ENCODE data around the gene COL25A1.
"Not testable (repeated sequence)": the region's sequence is repeated elsewhere in the genome, so short reads cannot be mapped to it uniquely, and the experiment has no call there.

The COL25A1 gene

GRCh38 chr4:109003964-109004363 is 298.5 kb downstream of the COL25A1 start:
- DNase-seq = no peak

- no peak for DNase-seq
Observed at GRCh38 chr4:108991551-108992328, 310.7 kb downstream of the COL25A1 start.

GRCh38 chr4:108988464-108989195 is 313.8 kb downstream of the COL25A1 start:
- DNase-seq = no peak

GRCh38 chr4:108984495-108984894 is 318.0 kb downstream of the COL25A1 start:
- DNase-seq = not testable (repeated sequence)

GRCh38 chr4:108982402-108983185 is 319.9 kb downstream of the COL25A1 start:
- DNase-seq = no peak

GRCh38 chr4:108980455-108981239 is 321.8 kb downstream of the COL25A1 start:
- DNase-seq = no peak

GRCh38 chr4:108979759-108980158 is 322.7 kb downstream of the COL25A1 start:
- DNase-seq = no peak

GRCh38 chr4:108978066-108978465 is 324.4 kb downstream of the COL25A1 start:
- DNase-seq = no peak

GRCh38 chr4:108972613-108973283 is 329.7 kb downstream of the COL25A1 start:
- DNase-seq = no peak

- no peak for DNase-seq
Observed at GRCh38 chr4:108971473-108971872, 331.0 kb downstream of the COL25A1 start.

- DNase-seq = no peak
Observed at GRCh38 chr4:108965472-108966076, 336.9 kb downstream of the COL25A1 start.

- no peak for DNase-seq
Observed at GRCh38 chr4:108965016-108965415, 337.4 kb downstream of the COL25A1 start.

- DNase-seq = no peak
Observed at GRCh38 chr4:108963910-108964309, 338.5 kb downstream of the COL25A1 start.

- DNase-seq = no peak
Observed at GRCh38 chr4:108959491-108959890, 343.0 kb downstream of the COL25A1 start.

- DNase-seq = no peak
Observed at GRCh38 chr4:108954880-108955279, 347.6 kb downstream of the COL25A1 start.

GRCh38 chr4:108953941-108954340 is 348.5 kb downstream of the COL25A1 start:
- no peak for DNase-seq

GRCh38 chr4:108950158-108950915 is 352.1 kb downstream of the COL25A1 start:
- no peak for DNase-seq

GRCh38 chr4:108947526-108947925 is 354.9 kb downstream of the COL25A1 start:
- DNase-seq = no peak

GRCh38 chr4:108946237-108946636 is 356.2 kb downstream of the COL25A1 start:
- DNase-seq = no peak

- DNase-seq = no peak
Observed at GRCh38 chr4:108943976-108944591, 358.4 kb downstream of the COL25A1 start.
